Upper lobe of left lung (tissue), 4 donors: ENCODE measurements around the gene CPSF2.

Experiments
- CTCF ChIP-seq, 6 experiments: fragments of 450-650 bp in 4 of 6; fragments of 200-600 bp in 2 of 6; sonication (generic) in 2 of 6; IDR thresholded peaks; one replicate each; pipeline ENCODE4 v1.5.1; 2016 to 2019; ENCODE audit warnings: antibody characterized with exemption in 6 of 6
- POLR2A ChIP-seq, 4 donors: fragments of 450-650 bp; IDR thresholded peaks; one replicate each; pipeline ENCODE4 v1.5.1; 2016 to 2017; ENCODE audit warnings: antibody characterized with exemption in 4 of 4, mild to moderate bottlenecking in 2 of 4
- POLR2AphosphoS5 ChIP-seq, 2 donors: sonication (generic); formaldehyde crosslinking; IDR thresholded peaks; one replicate each; pipeline ENCODE4 v1.5.1; 2017; ENCODE audit warnings: antibody characterized with exemption in 2 of 2

- TF ChIP-seq CTCF (IDR thresholded peaks at IDR 0.05) (no peak), POLR2A (IDR thresholded peaks at IDR 0.05) (no peak), POLR2AphosphoS5 (IDR thresholded peaks at IDR 0.05) (no peak)
These were observed 54.7 kb downstream of the CPSF2 start for GRCh38 chr14:92176476-92176875.
